ENCODE data around the gene ST8SIA5.

GRCh38 chr18:46629361-46629760 is 127.5 kb downstream of the ST8SIA5 start:
- TF ChIP-seq POLR2AphosphoS5 (IDR thresholded peaks at IDR 0.05; ENCODE audit: low read depth): no peak
- TF ChIP-seq CTCF (conservative IDR thresholded peaks at IDR 0.05; ENCODE audit: low read depth in 2 of 2): no peak
- no peak for TF ChIP-seq REST (IDR thresholded peaks at IDR 0.05; ENCODE audit: unreplicated experiment)
- TF ChIP-seq EZH2 (IDR thresholded peaks at IDR 0.05; ENCODE audit: low read depth, unreplicated experiment): no peak
